Eye (tissue), 1 donor: ENCODE data around the gene RNASE4.

Source experiments
- DNase-seq: peaks from one replicate; pipeline ENCODE4 v3.0.0-alpha.2; 2015

RNASE4 gene

DNA sequence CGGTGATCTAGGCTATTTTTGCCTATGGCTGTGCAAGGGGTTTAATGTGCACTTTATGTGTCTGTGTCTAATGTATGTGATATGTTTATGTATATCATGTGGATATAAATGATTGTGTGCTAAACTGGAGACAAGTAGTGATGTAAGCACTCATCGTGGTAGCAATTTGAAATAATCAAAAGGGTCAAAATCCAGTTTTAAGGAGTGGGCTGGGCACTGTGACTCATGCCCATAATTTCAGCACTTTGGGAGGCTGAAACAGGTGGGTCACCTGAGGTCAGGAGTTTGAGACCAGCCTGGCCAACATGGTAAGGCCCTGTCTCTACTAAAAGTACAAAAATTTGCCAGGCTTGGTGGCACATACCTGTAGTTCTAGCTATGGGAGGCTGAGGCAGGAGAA is 64.1 kb downstream of the RNASE4 start:
- DNase-seq = no peak

DNA sequence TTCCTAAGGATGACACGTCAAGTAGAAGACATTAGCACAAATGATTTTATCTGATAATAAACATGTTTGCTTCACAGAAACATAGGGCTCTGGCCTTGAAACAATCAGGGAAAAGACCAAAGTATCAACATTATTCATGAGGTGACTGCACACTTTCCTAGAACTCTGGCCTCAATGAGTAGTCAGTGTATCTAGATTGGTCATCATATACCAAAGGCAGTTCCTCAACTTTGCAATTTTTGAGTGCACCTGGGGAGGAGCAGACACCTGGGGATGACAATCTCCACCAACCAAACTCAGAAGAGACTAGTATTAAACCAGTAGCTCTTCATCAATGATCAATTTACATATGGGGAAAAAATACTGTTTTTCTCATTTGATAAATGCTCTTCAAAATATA is 65.8 kb downstream of the RNASE4 start:
- DNase-seq = no peak
